HepG2 (cell line): ENCODE data around the gene ATP6V1F. TPM values are rescaled to one million over a fixed set of nuclear protein-coding genes. Genes with fewer than 3 reads are reported as not detected.

Experiments
- ATAC-seq: fragments of 200-7000 bp; cut with Tn5 transposase; 3 replicates; pipeline ENCODE4 v1.9.1; 2020; ENCODE audit warnings: mild to moderate bottlenecking, moderate library complexity
- BruUV-seq: library from RNA; stranded (reverse); fragments of 400-500 nt; replicated peaks from 2 replicates; lab custom pipeline; 2021; lab: Mats Ljungman, UMichigan
- CTCF ChIA-PET: fragments of 300-600 bp; formaldehyde crosslinking; extraction: SDS; loops from one replicate; lab custom pipeline; 2021; ENCODE audit warnings: low total read pairs, inconsistent platforms, low intra/inter-chr PET ratio; lab: Yijun Ruan, JAX
- POLR2A ChIA-PET: fragments of 350-600 bp; sonication (Branson Sonifier 250); formaldehyde crosslinking; loops from one replicate; lab custom pipeline; 2020; ENCODE audit warnings: antibody characterized with exemption, inconsistent platforms; lab: Yijun Ruan, JAX
- DNase-seq: peaks from one replicate; pipeline ENCODE4 v3.0.0-alpha.2; 2015; ENCODE audit warnings: low spot score
- FAIRE-seq: peaks from 3 replicates; lab custom pipeline; 2011; peaks lifted over from hg19 to GRCh38; lab: Jason Lieb, UNC
- H2AFZ ChIP-seq: one replicate; pipeline ENCODE4 v1.6.1; 2011; ENCODE audit warnings: low read length, inconsistent platforms
- H3K27ac ChIP-seq: fragments of 300-600 bp; 3 replicates; pipeline ENCODE4 v1.8.0; 2011; ENCODE audit warnings: mixed run types, mild to moderate bottlenecking, mixed read lengths, low read length, inconsistent platforms; ENCODE audit not compliant: insufficient read depth; ENCODE audit errors: extremely low read length
- H3K27me3 ChIP-seq, 2 experiments: fragments of 200-600 bp in 1 of 2; 2 replicates in 1 of 2; 3 replicates in 1 of 2; pipeline versions ENCODE4 v1.6.0 to v1.8.0; 2011; ENCODE audit warnings: low read length in 2 of 2, mild to moderate bottlenecking in 2 of 2, moderate library complexity in 2 of 2, inconsistent platforms in 1 of 2; ENCODE audit not compliant: insufficient read depth in 2 of 2, control insufficient read depth in 1 of 2
- H3K36me3 ChIP-seq, 2 experiments: fragments of 200-600 bp in 1 of 2; replicated peaks in 1 of 2; 2 replicates in 1 of 2; 3 replicates in 1 of 2; pipeline versions ENCODE4 v1.5.1 to v1.8.0; 2011; ENCODE audit warnings: low read length in 2 of 2, inconsistent platforms in 1 of 2; ENCODE audit not compliant: insufficient read depth in 2 of 2, control insufficient read depth in 1 of 2
- H3K4me1 ChIP-seq: 2 replicates; pipeline ENCODE4 v1.5.1; 2012; ENCODE audit warnings: low read length, inconsistent platforms; ENCODE audit not compliant: insufficient read depth
- H3K4me2 ChIP-seq: 2 replicates; pipeline ENCODE4 v1.6.0; 2011; ENCODE audit warnings: low read depth, low read length, inconsistent platforms
- H3K4me3 ChIP-seq, 3 experiments: fragments of 200-600 bp in 1 of 3; sonication (generic), shearing (Covaris generic) in 1 of 3; replicated peaks in 1 of 3; 2 replicates each; pipeline ENCODE4 v1.5.1; 2011 to 2016; ENCODE audit warnings: low read length in 3 of 3, inconsistent platforms in 2 of 3, low read depth in 2 of 3, mild to moderate bottlenecking in 2 of 3, control low read depth in 1 of 3, mixed read lengths in 1 of 3; ENCODE audit not compliant: insufficient read depth in 1 of 3
- H3K79me2 ChIP-seq: one replicate; pipeline ENCODE4 v1.6.1; 2011; ENCODE audit warnings: low read length, inconsistent platforms; ENCODE audit not compliant: insufficient read depth
- H3K9ac ChIP-seq: 2 replicates; pipeline ENCODE4 v1.6.0; 2011; ENCODE audit warnings: mild to moderate bottlenecking, low read depth, low read length, inconsistent platforms; ENCODE audit not compliant: insufficient read depth
- H3K9me3 ChIP-seq: 2 replicates; pipeline ENCODE4 v1.5.1; 2012; ENCODE audit warnings: mild to moderate bottlenecking, low read length
- H4K20me1 ChIP-seq: 2 replicates; pipeline ENCODE4 v1.6.0; 2011; ENCODE audit warnings: inconsistent platforms, mild to moderate bottlenecking, low read length, moderate library complexity; ENCODE audit not compliant: insufficient read depth
- ARNT2 ChIP-seq: sonication (generic); formaldehyde crosslinking; IDR thresholded peaks from 2 replicates; pipeline ENCODE4 v1.8.0; 2022; ENCODE audit warnings: mild to moderate bottlenecking, low read depth, missing genetic modification reagents, moderate library complexity
- JUNB ChIP-seq: sonication (generic); formaldehyde crosslinking; IDR thresholded peaks from 2 replicates; pipeline ENCODE4 v1.8.0; 2022; ENCODE audit warnings: missing genetic modification reagents, mild to moderate bottlenecking, borderline replicate concordance
- NBN ChIP-seq: fragments of 450-650 bp; conservative IDR thresholded peaks from 2 replicates; pipeline ENCODE4 v1.6.1; 2017
- RBAK ChIP-seq: sonication (generic); formaldehyde crosslinking; IDR thresholded peaks from 2 replicates; pipeline ENCODE4 v1.5.1; 2020; ENCODE audit warnings: mild to moderate bottlenecking, missing genetic modification reagents
- TBX2 ChIP-seq: sonication (generic); formaldehyde crosslinking; IDR thresholded peaks from 2 replicates; pipeline ENCODE4 v1.5.0; 2020; ENCODE audit warnings: missing genetic modification reagents, mild to moderate bottlenecking, borderline replicate concordance
- ZNF569 ChIP-seq: sonication (generic); formaldehyde crosslinking; IDR thresholded peaks from 2 replicates; pipeline ENCODE4 v1.5.0; 2020; ENCODE audit warnings: mild to moderate bottlenecking, missing genetic modification reagents, moderate library complexity, borderline replicate concordance
- ZNF644 ChIP-seq: IDR thresholded peaks from 2 replicates; pipeline ENCODE4 v1.6.1; 2016; ENCODE audit warnings: low read depth
- WGBS: methylation state at CpG from one replicate; pipeline ENCODE4 v1.1.6; 2017; ENCODE audit warnings: low lambda C conversion rate; 5-methylcytosine and 5-hydroxymethylcytosine counted together
- in situ Hi-C: cut with HindIII; loops from 2 replicates; pipeline ENCODE4 v1.10.0; 2017; ENCODE audit warnings: low pct_unique_long_range_greater_than_20kb; ENCODE audit not compliant: extremely low pct_ligation_motif_present
- intact Hi-C: fragments of 100-400 bp; cut with micrococcal nuclease; formaldehyde crosslinking; loops from one replicate; pipeline ENCODE4 v1.10.0; 2022; ENCODE audit not compliant: unreplicated experiment
- polyA plus RNA-seq, 8 experiments: library from polyadenylated mRNA; depleted of rRNA in 3 of 8; stranded (reverse) in 7 of 8; unstranded in 1 of 8; fragments of >200 nt; fragmentation: Illumina TruSeq in 4 of 8; extraction: Trizol in 4 of 8; gene quantifications; 2 replicates each; pipeline versions ENCODE4 v1.2.1 to v1.2.3, GENCODE V29; 2011 to 2016; ENCODE audit warnings: low read depth in 4 of 8, missing spikeins in 1 of 8, mixed read lengths in 1 of 8; ENCODE audit not compliant: insufficient read depth in 1 of 8
- total RNA-seq, 5 experiments: library from RNA; depleted of rRNA; stranded (reverse); fragments of >200 nt; fragmentation: Illumina TruSeq; extraction: Trizol; gene quantifications; 2 replicates each; pipeline ENCODE4 v1.2.3, GENCODE V29; 2016; ENCODE audit warnings: low read depth in 1 of 5
- TF ChIP-seq, protein P1 (sequence below): sonication (generic); formaldehyde crosslinking; IDR thresholded peaks from 2 replicates; pipeline ENCODE4 v1.8.1; 2023; ENCODE audit warnings: mild to moderate bottlenecking, inconsistent platforms, moderate library complexity, missing genetic modification reagents, borderline replicate concordance

Gene ATP6V1F
- total and polyA plus RNA-seq, 2 of the 13 experiments (the other 11 are each of a cell fraction or from before 2014, with no cell fraction given): 87.2 to 132 TPM

DNA sequence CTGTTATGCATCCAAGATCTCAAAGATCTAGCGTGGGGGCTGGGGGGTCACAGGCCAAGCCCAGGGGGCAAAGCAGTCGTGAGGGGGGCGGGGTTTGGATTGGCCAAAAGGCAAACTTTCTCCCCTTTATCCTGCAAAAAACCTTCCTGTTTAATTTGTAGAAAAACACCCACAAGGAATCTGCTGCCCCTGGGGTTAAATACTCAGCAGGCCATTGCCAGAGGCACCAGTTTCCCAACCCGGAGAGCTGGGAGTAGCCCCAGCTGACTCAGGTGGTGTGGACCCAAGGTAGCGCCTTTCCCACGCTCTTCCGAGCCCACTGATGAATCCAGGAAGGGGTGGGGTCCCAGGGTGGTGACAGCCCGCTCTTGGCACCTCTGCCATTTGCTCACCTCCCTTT is 26.5 kb downstream of the ATP6V1F start (continued):
- TF ChIP-seq TBX2 (CRISPR knock-in tag) (no peak), NBN (no peak), ZNF569 (CRISPR knock-in tag) (no peak), ZNF644 (CRISPR knock-in tag) (no peak), ARNT2 (CRISPR knock-in tag) (no peak)

DNA sequence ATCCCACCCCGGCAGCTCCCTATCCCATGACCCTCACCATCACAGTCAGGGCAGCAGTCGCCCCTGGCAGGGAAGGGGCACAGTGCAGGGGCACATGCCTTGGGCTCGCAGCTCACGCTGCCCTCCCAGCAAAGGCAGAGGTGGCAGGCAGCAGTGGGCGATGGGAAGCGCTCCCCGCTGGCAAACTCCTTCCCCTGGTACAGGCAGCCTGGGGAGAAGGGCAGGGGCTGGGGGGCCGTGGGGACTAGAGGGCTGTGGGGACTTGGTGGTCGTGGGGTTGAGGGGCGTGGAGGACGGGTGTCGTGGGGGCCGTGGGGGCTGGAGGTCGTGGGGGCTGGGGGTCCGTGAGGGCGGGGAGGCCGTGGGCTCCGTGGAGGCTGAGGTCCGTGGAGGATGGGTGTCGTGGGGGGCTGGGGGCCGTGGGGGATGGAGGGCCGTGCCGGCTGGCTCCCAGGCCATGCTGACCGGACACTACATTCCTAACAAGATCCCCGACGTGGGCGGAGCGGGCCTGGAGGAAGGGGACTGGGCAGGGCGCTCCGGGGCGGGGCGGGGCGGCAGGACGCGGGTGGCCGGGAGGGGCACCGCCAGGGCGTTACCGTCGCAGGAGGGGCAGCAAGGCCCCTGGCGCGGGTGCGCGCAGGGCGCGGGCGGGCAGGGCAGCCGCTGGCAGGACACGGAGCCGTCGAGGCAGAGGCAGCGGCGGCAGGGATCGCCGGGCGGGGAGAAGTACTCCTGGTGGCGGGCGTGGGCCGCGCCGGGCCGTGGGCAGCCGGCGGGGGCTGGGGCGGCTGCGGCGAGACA is 27.9 kb downstream of the ATP6V1F start:
- in situ Hi-C loops (loop anchor here (25.0 kb wide), 1 partner anchor 453 kb away; no protein-coding TSS in a partner anchor), intact Hi-C loops (no loop called here)
- Histone ChIP-seq H3K27ac (no peak overlapping the region), H3K4me2 (no peak overlapping the region), H3K9ac (no peak overlapping the region), H2AFZ (no peak overlapping the region), H3K79me2 (no peaks in the 10 kb centered on the region), H3K9me3 (no peaks in the 10 kb centered on the region), H3K27me3 (peaks cover 1 to 26% of the 10 kb centered on the region in 2 experiments; a peak in 4 of 5 replicates), H3K4me3 (no peak overlapping the region), H4K20me1 (no peaks in the 10 kb centered on the region), H3K4me1 (peaks cover 29% of the 10 kb centered on the region), H3K36me3 (no peaks in the 10 kb centered on the region)
- TF ChIP-seq JUNB (CRISPR knock-in tag) (no peak), RBAK (CRISPR knock-in tag) (no peak)
- TF ChIP-seq, protein P1, sequence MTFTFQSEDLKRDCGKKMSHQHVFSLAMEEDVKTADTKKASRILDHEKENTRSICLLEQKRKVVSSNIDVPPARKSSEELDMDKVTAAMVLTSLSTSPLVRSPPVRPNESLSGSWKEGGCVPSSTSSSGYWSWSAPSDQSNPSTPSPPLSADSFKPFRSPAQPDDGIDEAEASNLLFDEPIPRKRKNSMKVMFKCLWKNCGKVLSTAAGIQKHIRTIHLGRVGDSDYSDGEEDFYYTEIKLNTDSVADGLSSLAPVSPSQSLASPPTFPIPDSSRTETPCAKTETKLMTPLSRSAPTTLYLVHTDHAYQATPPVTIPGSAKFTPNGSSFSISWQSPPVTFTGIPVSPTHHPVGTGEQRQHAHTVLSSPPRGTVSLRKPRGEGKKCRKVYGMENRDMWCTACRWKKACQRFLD: no peak
- no peak for FAIRE-seq
- WGBS: 77% methylated on average over 52 of the region's 67 CpGs
- ATAC-seq: no peak
- DNase-seq: no peak
- BruUV-seq: no TSS peak
- POLR2A ChIA-PET: no interaction called here
- CTCF ChIA-PET: no interaction called here
